T-helper 22 cell (primary cell): ENCODE results near the gene TAF3.
"Not testable (repeated sequence)": the region's sequence is repeated elsewhere in the genome, so short reads cannot be mapped to it uniquely, and the experiment has no call there.

Experiments used
- DNase-seq: peaks from one replicate; pipeline ENCODE4 v3.0.0-alpha.2; 2020; ENCODE audit warnings: low read depth

Gene TAF3, protein sequence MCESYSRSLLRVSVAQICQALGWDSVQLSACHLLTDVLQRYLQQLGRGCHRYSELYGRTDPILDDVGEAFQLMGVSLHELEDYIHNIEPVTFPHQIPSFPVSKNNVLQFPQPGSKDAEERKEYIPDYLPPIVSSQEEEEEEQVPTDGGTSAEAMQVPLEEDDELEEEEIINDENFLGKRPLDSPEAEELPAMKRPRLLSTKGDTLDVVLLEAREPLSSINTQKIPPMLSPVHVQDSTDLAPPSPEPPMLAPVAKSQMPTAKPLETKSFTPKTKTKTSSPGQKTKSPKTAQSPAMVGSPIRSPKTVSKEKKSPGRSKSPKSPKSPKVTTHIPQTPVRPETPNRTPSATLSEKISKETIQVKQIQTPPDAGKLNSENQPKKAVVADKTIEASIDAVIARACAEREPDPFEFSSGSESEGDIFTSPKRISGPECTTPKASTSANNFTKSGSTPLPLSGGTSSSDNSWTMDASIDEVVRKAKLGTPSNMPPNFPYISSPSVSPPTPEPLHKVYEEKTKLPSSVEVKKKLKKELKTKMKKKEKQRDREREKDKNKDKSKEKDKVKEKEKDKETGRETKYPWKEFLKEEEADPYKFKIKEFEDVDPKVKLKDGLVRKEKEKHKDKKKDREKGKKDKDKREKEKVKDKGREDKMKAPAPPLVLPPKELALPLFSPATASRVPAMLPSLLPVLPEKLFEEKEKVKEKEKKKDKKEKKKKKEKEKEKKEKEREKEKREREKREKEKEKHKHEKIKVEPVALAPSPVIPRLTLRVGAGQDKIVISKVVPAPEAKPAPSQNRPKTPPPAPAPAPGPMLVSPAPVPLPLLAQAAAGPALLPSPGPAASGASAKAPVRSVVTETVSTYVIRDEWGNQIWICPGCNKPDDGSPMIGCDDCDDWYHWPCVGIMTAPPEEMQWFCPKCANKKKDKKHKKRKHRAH

DNA sequence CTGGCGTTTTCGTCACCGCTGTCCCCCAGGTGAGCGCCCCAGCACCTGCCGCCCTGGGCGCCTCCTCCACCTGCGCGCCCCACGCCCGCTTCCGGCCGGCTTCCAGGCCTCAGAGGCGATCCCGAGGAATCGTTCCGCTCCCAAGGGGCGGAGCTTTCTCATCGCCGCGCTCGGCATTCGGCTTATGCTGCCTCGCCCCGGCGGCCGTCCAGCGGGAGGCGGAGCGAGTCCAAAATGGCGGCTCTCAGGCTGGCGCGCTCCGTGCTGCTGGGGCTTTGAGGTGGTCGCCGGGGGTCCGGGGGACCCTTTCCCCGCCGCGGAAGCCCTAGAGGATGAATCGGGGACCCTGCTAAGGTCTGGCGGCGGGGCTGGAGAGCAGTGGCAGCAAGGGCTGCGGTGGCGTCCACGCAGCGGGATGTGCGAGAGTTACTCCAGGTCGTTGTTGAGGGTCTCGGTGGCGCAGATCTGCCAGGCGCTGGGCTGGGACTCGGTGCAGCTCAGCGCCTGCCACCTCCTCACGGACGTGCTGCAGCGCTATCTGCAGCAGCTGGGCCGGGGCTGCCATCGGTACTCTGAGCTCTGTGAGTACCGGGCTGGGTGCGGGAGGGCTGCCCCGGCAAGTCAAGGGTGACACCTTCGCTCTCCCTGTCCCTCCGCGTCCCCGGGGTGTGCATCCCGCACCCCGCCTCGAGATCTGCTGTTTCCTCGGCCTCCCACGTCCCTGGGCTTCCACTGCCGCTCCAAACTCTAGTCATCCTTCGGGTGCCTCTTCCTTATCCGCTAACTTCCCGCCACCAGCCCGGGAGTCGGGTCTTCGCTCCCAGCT, at the start of gene TAF3:
TSS of gene TAF3 (plus strand) at position 211 of the 826 bp plus-strand sequence. CDS start at position 416, 205 bp downstream.
- peak; percentile 81 for DNase-seq

GRCh38 chr10:7773845-7774801, 44.2 kb upstream of the TAF3 start:
- DNase-seq: no peak

- no peak for DNase-seq
Measured at GRCh38 chr10:7776777-7777176, 41.5 kb upstream of the TAF3 start.

GRCh38 chr10:7782194-7782593, 36.1 kb upstream of the TAF3 start:
- DNase-seq: not testable (repeated sequence)

DNA sequence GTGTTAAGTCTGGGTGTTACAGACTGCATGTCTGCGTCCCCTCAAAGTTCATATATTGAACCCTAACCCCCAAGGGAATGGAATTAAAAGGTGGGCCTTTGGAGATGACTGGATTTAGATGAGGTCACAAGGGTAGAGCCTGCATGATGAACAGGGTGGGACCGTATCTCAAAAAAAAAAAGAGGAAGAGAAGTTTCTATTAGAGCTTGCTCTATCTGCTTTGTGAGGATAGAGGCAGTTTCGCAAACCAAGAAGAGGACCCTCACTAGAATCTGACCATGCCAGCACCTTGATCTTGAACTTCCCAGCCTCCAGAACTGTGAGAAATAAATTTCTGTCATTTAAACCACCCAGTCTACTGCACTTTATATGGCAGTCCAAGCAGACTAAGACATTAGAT, 31.9 kb upstream of the TAF3 start:
- no peak for DNase-seq

DNA sequence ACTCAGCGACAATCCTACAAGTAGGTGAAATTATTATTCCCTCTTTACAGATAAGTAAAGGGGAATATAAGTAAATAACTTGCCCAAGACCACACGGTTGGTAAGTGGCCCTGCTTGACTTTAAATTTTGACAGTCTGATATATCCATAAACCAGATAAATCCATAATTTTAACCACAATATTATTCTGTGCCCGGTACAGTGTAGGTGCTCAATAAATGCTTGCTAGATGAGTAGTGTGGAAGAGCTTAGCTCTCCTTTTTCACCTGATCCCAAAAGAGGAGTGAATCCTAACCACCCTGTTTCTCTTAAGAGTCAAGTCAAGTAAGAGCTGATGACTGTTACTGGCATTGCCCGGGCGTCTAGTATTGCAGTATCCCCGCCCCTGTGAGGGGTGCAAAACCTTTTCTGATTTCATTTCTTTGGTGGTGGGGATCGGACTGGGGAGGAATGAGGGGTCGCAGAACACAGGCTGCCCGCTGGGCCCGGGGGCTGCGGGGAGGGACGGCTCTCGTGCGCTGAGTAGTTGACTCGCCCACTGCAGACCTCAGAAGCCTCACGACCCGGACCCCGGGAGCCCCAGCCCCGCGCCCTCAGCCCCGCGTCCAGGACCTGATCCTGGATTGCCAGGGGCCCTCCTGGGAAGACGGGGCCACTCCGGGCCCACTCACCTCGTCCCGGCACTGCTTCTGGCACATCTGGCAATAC, 31.0 kb upstream of the TAF3 start:
- DNase-seq: peak; percentile 1

- DNase-seq: peak; percentile 94
Measured at GRCh38 chr10:7787857-7788638, 30.3 kb upstream of the TAF3 start, which contains the start of the genes ATP5F1C and KIN. Gene ATP5F1C, plus strand, starts transcription at chr10:7788177. Its CDS starts 31 bp downstream, at chr10:7788208. Gene KIN, minus strand, starts transcription at chr10:7787993. Its CDS starts 60 bp downstream, at chr10:7787933.

DNA sequence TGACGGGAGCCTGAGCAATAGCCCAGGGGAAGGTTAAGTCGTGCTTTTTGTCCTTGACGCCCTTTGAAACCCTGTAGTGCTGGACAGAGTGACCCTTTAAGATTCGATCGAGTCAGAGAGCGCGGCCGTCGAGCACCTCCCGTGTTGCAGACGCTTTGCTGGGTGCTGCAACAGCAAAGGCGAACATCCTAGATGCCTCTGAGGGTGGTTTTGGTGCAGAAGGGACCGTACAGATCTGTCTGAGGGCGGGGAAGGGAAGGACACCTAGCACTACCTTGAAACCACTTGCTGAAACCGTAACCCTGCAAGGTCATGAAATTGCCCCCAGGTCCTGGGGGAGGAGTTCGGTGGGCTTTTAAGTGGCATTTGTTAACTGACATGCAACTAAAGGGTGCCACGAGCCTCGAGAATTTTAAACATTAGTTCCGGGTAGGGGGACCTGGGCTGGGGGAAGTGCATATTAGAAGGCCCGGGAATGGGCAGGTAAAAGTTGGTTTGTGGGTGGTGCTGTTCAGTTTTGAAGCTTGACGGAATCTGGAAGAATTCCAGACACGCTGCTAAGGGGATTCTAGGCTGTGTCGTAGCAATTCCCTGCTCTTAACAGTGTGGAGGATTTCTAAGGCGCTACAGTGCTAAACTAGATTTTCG, 29.5 kb upstream of the TAF3 start:
- no peak for DNase-seq

DNA sequence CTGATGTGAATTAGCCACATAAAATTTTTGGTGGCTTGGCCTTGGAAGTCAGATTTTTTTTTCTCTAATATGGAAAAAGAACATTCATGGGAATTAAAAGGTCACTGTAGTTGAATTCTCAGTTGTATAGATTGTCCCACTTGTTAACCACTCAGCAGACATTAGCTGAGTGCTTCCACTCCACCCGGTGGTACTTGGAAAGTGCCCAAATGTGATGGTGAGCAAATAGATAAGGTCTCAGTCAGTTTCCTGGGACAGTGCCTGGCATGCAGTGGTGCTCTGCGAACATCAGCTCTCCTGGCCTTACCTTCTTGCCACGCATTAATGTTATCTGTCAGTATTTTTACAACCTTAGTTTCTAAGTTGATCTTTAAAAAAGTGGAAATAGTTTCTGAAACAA, 28.9 kb upstream of the TAF3 start:
- DNase-seq: no peak

GRCh38 chr10:7792541-7792940, 25.8 kb upstream of the TAF3 start:
- no peak for DNase-seq

DNA sequence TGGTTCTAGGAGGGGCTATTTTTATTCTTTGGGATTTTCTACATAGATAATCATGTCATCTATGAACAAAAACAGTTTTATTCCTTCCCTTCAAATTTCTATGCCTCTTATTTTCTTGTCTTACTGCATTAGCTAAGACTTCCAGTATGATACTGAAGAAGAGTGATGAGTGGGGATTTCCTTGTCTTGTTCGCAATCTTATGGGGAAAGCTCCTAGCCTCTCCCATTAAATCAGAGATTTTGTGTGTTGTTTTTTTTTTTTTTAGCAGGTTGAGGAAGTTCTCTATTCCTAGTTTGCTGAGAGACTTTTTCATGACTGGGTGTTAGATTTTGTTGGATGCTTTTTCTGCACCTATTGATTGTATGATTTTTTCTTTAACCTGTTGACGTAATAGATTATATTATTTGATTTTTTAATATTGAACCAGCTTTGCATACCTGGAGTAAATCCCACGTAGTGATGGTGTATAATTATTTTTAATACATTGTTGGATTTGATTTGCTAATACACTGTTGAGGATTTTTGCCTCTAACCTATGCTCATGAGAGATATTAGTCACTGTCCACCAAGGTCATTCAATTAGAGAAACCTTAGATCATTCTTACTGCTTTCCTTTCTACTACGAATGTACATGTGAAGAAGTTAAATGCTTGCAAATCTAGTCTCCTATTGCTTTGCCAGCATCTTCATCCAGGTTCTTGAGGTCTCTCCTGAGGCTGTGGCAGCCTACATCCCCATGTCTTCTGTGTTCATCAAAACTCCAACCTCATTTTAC, 23.9 kb upstream of the TAF3 start:
- no peak for DNase-seq

- no peak for DNase-seq
Measured at GRCh38 chr10:7795605-7796004, 22.7 kb upstream of the TAF3 start.

DNA sequence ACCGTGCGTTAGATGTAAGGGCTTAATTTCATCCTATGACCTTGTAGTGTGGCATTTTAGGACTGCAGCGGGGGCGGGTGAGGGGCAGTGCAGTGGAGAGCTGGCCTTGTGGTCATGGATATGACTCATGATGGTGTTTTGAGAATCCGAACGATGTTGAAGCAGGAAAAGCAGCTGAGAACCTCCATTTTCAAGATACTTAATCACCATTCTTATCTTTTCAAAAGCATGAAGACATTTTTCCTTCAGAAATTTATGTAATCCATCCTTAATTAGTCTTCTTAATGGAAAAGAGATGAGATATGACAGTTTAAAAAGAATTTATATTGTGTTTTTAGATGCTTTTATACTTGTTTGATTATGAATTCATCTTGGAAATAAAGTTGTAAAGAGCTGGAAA, 20.7 kb upstream of the TAF3 start:
- no peak for DNase-seq

GRCh38 chr10:7802606-7803005, 15.7 kb upstream of the TAF3 start:
- no peak for DNase-seq

- no peak for DNase-seq
Measured at GRCh38 chr10:7804216-7804615, 14.1 kb upstream of the TAF3 start.

- DNase-seq: no peak
Measured at GRCh38 chr10:7804741-7805140, 13.6 kb upstream of the TAF3 start.

DNA sequence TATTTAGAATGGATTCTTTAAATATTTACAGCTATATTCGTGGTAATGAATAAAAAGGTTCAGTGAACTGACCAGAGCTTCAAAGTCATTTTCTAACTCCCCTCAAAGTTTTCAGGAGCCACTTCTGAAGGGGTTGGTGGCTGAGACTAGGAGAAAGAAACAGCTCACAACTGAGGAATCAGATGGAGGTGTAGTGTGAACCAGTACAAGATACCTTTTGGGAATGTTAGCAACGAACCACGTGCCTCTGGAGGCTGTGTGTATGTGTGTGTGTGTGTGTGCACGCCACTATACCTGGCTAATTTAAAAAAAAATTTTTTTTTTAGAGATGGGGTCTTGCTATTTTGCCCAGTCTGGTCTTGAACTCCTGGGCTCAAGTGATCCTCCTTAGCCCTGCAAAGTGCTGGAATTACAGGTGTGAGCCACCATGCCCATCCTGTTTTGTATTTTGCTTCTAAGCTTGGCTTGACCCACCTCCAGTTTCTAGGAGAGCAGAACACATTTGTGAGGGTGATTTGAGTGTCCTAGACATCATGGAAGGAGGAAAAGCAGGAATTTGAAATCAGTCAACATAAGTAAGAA, 9.5 kb upstream of the TAF3 start:
- DNase-seq: no peak

- no peak for DNase-seq
Measured at GRCh38 chr10:7810443-7810842, 7.9 kb upstream of the TAF3 start.
